SHP77 treated with DMSO at 0.1 percent for 48 hours (cell line): Measurements from ENCODE around the gene SPOUT1.

Experiments used
- DNase-seq: peaks from one replicate; lab custom pipeline; 2025; lab: John Stamatoyannopoulos, UW

Gene SPOUT1

DNA sequence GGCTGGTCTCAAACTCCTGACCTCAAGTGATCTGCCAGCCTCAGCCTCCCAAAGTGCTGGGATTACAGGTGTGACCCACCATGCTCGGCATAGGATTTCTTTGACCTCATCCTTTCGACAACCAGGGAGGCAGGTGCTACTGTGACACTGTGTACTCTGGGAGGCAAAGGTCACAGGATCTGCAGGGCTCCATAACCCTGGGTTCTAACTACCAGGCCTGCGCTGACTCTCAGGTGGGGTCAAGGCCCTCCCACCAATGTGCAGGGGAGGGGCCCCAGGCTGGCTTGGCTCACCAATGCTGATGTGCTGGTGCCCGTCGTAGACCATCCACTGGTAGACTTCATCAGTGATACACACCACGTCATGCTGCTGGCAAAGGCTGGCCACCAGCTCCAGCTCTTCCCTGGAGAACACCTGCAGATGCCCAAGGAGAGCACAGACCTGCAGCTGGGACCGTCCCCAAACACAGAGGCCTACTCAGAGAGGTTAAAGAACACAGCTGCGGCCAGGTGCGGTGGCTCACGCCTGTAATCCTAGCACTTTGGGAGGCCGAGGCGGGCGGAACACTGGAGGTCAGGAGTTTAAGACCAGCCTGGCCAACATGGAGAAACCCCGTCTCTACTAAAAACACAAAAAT, 7.0 kb upstream of the SPOUT1 start:
- DNase-seq = no peak

DNA sequence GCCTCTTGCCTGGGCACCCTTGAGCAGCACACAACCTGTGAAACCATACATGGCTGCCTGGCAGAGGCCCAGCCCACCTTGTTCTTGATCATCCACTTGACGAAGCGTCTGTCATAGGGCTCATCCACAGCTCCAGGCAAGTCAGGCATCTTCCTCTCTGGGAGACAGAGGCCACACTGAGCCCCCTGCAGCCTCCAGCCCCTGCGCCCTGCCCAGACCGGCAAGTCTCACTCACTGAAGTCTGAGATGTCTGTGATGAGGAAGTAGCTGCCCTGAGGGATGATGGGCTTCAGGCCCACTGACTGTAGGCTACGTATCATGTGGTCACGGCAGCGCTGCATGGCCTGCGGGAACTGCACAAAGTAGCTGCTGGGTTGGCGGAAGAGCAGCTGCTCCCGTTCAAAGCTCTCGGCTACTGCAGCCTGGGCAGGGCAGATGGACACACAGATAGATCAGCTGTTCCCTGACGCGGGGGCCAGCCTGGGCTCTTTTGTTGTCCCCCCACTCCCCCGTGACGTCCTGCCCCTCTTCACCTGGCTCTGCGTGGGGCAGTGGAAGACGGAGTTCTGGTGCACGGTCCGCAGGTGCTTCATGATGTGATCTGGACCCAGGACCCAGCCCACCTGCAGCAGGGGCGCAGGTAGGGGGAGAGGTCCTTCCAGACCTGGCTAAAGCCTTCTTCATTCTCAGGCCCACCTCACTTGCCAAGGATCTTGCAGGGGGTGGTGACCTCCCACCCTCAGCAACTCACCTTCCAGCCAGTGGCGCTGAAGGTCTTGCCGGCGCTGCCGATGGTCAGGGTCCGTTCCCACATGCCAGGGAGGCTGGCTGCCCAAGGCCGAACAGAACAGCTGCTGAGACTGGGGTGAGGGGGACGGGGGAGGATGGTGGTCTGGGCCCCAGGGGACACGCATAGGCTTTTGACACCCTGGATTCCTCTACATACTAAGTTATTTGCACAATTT, 5.9 kb upstream of the SPOUT1 start:
- DNase-seq = no peak

DNA sequence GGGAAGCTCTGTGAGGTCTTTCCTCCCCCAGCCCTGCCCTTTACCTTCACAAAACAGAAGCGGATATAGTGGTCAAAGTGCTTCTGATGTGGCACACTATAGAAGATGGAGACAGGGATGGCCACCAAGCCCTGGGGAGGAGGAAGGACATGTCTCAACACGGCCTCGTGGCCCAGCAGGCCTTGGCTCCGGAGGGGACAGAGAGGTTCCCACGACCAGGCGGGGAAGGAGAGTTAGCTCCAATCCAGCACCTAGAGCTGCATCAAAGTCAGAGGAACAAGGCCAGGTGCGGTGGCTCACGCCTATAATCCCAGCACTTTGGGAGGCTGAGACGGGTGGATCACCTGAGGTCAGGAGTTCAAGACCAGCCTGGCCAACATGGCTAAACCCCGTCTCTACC, 4.1 kb upstream of the SPOUT1 start:
- DNase-seq = no peak

DNA sequence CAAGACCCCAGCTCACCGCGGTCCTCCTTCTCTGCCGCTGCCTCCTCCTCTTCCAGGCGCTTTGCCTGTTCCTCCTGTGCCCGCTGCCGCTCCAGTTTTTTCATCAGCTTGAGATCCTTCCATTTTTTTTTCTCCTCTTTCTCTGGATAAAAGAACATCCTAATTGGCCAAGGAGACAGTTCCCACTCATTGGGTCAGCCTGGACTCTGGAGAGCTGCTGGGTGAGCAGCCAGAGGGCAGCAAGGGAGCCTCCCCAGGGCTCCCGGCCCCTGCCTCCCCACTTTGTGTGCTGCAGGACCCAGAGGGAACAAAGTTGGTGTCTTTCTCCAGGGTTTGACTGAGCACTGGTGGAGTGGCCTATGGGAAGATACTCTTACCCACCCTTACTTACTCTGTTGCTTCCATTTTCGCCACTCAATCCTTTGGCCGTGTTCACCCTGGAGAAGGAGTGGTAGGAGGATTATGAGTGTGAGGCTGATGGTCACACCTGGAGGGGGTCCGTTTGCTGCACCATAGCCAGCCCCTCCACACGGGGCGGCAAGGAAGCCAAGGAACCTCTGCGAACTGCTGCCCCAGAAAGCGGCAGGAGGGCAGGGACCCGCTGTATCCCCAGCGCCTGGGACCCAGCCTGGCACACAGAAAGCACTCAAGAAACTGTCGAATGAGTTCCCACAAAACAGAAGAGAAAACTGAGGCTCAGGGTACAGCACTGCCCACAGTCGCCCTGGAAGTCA, 708 bp downstream of the SPOUT1 start:
- no peak for DNase-seq

DNA sequence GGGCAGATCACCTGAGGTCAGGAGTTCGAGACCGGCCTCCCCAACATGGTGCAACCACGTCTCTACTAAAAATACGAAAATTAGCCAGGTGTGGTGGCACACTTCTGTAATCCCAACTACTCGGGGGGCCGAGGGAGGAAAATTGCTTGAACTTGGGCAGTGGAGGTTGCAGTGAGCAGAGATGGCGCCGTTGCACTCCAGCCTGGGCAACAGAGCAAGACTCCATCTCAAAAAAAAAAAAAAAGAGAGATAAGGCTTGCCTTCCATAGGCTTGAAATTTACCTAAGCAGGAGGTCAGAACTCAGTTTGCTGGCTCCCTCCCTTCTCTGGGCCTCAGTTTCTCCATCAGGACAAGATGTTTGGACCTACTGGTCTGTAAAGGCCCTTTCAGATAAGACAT, 1.3 kb downstream of the SPOUT1 start:
- no peak for DNase-seq

DNA sequence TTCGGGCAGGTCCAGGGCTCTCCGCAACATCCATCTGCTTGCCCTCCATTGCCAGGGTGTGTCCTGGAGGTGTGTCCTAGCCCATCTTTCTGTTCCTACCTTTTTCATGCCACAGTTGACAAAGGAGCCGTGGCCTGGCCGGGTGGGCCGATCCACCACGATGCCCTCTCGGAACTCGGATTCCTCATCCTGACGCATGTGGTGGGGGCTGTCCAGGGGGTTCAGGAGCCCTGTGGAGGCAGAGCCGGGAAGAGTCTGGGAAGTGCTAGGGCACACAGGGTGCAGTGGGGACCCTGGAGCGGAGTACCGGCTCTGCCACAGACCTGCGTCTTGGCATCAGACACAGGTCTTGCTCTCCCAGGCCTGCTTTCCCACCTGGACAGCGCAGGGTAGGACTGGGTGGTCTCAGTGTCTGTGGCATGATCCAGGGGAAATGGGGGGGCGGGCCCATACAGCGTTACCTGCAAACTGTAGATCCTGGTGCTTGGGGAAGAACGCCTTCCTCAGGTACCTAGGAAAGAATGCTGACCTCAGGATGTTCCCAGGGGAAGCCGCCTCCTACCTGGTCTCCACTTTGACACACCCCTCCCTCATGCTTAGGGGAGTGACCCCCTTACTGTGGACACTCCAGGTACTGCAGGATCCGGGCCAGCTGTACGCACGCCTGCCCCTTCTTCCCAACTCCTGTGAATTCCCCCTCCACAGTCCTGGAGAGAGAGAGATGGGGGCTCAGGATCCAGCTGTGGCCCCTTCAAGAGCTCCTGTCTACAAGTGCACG, 3.5 kb downstream of the SPOUT1 start:
- no peak for DNase-seq

DNA sequence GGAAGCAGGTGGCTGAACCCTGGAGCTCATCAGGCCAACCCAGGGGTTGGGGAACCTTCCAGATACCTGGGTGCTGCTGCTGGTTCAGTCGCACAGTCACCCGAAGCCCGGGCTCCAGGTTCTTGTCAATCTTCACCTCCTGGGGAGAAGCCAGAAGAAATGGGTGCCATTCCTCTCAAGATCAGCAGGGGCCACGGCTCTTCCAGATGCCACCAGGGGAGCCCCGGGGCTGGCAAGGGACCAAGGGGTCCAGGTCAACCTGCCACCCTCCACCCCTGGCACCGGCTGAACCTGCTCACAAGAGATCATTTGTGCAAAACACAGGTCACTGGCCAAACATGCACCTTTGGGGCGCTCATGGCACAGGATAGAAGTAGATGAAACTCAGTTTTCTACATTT, 4.7 kb downstream of the SPOUT1 start:
- DNase-seq = no peak

DNA sequence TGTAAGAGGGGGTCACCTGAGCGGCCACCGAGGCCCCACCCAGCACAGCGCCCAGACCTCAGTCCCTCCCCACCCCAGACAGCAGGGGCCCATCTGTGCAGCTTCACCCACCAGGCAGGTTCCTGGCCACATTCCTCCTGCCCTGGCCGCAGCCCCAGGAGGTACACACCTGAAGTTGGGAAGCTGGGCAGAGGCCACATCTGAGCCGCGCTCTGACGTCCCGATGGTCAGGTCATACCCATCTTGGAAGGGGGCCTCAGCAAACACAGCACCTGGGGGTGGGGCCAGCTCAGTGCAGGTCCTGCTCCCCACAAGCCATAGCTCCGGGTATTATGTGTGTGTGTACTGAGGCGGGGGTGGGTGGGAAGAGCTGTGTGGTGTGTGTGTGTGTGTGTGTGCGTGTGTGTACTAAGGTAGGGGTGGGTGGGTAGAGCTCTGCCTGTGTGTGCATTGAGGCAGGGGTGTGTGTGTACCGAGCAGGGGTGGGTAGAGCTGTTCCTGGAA, 5.6 kb downstream of the SPOUT1 start:
- DNase-seq = no peak

DNA sequence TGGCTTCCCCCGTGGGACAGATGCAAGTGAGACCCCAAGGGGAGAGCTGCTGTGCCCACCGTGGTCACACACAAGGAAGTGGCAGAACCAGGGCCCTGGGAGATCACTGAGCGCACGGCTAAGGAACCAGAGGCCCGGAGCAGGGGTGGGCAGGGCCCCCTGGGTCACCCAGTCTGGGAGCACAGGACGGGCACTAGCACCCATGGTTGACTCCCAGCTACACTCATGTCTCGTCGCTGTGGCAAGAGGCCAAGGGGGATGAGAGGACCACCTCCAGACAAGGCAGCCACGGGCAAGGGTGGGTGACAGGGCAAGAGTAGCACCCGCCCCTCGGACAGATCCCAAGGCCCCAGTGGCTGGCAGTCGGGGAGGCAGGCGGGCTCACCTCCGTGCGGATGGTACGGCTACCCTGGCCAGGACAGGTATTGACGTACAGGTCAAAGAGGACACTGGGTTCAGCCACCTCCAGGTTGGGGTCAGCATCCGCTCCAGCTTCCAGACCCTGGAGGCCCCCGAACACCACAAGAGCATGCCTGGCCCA, 6.2 kb downstream of the SPOUT1 start:
- DNase-seq = no peak

DNA sequence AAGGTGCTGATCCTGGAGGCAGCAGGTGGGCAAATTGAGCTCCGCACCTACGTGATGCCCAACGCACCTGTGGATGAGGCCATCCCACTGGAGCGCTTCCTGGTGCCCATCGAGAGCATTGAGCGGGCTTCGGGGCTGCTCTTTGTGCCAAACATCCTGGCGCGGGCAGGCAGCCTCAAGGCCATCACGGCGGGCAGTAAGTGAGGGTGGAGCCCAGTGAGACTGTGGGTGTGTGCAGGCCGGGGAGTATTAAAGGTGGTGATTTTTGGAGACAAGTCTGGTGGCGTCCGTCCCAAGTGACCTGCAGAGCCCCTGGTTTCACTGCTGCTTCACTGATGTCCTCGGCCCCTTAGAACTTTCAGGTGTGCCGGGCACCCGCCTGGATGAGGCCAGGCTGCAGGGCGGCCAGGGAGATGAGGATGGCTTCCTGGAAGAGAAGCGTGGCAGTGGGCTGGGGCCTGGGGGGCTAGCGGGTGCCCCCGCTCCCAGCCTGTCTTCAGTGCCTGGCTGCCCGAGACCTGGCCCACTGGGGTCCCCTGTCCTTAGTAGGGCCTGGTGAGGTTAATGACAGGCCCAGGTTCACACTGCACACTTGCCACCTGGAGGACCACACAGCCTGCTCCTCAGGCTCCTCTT, 7.1 kb downstream of the SPOUT1 start:
- DNase-seq = no peak

DNA sequence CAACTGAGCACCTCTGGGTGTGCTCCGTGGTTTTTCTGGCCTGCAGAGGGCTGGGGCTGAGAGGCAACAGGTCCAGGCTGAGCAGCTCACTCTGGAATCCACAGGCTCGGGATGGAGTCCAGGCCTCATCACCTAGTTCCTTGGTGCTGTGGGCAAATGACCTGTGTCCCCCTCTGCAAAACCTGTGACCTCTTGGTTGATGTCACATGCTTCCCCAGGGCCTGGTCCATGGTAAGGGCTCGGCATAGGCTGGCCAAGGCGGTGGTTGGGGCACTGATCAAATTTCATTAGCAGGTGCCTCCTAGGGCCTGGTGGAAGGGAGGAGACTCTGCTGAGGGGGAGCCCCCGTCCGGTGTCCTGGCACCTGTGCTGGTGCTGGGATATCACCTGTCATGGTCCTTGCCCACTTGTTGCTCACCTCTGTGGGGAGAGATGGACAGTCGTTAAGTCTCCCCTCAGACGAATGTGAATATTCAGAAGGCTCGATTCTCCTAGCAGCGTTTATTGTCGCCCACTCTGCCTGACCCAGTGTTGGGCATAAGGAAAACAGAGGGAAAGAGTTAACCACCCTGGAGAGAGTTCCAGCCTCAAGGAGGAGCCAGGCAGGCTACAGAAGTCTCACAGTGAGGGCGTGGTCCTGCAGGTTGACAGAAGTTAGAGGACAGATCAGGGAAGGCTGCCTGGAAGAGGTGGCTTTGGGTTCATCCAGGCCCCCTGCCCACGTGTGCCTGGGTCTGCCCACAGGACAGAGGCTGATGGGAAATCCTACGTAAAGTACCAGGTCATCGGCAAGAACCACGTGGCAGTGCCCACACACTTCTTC, 7.8 kb downstream of the SPOUT1 start:
- DNase-seq = no peak

DNA sequence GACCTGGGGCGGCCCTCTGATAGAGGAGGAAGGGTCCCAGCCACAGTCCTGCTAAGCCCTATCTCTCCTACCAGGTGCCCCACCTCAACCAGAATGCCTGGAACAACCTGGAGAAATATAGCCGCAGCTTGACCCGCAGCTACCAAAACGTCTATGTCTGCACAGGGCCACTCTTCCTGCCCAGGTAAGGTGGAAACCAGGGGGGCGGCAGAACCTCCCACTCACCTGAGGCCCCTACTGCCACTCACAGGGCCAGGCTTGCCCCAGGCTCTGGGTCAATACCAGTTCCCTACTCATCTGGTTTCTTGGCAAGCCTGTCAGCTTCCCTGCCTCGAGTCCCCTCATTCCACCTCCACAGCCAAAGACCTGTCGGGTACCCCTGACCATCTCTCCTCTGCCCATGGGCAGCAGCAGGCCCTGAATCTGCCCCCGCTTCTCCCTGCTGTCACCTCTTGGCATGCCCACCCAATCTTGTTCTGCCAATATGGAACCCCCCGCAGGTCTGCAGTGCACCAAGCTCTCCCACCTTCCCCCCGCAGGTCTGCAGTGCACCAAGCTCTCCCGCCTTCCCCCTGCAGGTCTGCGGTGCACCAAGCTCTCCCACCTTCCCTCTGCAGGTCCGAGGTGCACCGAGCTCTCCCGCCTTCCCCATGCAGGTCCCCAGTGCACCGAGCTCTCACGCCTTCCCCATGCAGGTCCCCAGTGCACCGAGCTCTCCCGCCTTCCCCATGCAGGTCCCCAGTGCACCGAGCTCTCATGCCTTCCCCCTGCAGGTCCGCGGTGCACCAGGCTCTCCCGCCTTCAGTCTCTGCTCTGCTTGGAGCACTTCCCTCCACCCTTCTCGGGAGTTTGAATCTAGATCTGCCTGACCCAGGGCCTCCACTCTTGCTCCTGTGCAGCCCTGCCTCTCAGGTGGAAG, 8.7 kb downstream of the SPOUT1 start:
- no peak for DNase-seq

DNA sequence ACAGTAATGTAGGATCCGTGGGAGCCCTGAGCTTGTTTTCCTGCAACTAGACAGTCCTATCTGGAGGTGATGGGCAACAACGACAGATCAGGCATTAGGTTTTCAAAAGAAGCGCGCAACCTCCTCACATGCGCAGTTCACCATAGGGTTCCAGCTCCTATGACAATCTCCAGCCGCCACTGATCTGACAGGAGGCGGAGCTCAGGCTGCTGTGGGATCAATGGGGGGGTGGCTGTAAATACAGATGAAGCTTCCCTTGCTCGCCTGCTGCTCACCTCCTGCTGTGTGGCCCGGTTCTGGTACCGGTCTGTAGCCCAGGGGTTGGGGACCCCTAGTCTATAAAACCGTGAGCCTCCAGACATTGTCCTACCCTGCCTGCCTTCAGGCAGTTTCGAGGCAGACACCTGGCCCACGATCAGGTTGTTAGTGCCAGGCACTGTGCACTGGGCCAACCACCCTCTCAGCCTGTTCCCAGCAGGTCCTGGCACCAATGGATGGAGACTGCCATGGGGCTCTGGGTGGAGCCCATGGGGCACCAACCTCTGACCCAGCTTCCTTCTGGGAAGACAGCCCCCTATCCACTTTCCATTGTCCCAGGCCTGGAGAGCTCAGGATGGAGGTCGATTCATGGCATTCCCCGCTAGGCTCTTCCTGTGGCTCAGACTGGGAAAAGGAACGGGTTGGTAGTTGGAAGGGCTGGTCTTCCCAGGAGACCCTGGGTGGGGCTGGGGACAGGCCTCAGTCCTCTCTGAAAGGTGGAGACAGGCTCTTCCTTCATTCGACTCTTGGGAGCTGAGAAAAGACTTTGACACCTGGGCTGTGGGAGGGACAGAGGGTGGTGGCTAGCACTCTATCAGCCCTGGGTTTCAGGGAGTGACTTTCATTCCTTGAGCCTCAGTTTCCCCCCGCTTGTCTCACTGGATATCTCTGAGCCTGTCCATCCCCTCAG, 9.6 kb downstream of the SPOUT1 start:
- no peak for DNase-seq

DNA sequence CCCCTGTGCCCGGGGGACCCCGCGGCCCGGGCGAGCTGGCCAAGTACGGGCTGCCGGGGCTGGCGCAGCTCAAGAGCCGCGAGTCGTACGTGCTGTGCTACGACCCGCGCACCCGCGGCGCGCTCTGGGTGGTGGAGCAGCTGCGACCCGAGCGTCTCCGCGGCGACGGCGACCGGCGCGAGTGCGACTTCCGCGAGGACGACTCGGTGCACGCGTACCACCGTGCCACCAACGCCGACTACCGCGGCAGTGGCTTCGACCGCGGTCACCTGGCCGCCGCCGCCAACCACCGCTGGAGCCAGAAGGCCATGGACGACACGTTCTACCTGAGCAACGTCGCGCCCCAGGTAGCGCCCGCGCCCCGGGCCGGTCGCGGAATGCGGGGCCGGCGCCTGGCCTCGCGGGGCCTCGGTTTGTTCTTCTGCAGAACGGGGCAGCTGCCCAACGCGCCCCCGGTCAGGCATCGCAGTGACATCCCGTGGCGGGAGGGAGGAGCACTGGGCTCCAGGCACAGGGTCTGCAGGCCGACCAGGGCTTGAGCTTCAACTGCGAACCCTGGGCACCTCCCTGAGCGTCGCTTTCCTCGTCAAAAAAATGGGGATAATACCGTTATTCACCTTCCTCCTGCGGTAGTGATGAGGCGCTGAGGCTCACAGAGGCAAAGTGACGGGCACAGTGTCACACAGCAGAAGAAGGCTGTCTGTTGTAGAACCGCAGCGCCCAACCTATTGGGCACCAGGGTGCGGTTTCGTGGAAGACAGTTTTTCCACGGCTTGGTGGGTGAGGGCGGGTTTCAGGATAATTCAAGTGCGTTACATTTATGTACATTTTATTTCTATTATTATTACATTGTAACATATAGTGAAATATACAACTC, 10.5 kb downstream of the SPOUT1 start:
- no peak for DNase-seq

DNA sequence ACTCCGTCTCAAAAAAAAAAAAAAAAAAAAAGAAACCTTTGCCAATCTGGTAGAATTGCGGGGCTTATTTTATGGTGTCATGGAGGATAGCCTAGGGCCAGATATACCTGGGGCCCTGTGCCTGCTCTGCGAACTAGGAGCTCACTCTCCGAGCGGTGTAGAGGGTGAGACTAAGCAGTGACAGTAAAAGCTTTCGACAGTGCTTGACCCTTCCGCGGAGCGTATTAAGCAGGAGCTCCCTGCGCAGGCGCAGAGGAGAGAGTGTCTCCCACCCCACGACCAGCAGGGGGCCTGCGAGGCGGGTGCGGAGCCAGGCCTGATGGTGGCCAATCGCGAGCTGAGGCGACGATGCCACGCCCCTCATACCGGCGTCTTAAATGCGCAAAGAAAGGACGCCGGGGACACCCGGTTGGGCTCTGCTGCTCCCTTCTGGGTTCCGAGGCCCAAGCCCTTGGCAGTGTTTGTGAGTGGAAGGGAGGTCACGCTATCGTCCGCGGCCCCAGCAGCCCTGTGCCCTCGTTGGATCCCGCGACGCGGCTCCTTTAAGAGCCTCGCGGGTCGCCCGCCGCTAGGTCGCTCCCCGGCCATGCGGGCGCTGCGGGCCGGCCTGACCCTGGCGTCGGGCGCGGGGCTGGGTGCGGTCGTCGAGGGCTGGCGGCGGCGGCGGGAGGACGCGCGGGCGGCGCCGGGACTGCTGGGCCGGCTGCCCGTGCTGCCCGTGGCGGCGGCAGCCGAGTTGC, 11.3 kb downstream of the SPOUT1 start, which contains the start of gene ENDOG:
Gene ENDOG, plus strand, starts transcription at position 402 of the 740 bp plus-strand sequence. Its CDS starts 185 bp downstream, at position 587.
- DNase-seq = peak; percentile 90

DNA sequence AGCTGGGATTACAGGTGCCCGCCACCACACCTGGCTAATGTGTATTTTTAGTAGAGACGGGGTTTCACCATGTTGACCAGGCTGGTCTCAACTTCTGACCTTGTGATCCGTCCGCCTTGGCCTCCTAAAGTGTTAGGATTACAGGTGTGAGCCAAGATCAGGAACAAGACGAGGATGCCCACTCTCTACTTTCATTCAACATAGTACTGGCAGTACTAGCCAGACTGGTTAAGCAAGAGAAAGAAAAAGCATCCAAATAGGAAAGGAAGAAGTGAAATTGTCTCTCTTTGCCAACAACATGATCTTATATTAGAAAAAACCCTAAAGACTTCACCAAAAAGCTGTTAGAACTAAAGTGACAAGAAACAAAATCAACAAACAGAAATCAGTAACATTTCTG, 18.7 kb downstream of the SPOUT1 start:
- no peak for DNase-seq
